ENCODE data around the gene DNMBP. TPM values are rescaled to one million over a fixed set of nuclear protein-coding genes. Genes with fewer than 3 reads are reported as not detected.

Gene DNMBP
- total RNA-seq, 1 donor from 2014 or later, result 2.3 TPM

- intact Hi-C loops (cut with micrococcal nuclease), result no loop called here
Measured at GRCh38 chr10:99836711-99837110, 173.0 kb downstream of the DNMBP start.

DNA sequence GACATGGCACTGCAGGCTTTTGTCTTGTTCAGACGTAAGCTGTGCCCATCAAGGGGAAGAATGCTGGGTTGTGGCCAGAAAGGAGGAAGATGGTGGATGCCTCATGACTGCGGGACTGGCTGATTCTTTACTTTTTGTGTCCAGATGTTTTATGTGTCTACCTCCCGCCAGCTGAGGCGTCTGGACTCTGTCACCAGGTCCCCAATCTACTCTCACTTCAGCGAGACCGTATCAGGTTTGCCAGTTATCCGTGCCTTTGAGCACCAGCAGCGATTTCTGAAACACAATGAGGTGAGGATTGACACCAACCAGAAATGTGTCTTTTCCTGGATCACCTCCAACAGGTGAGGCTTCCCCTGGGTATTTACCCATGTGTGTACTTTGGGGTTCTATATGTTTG is 173.8 kb downstream of the DNMBP start:
- intact Hi-C loops (cut with micrococcal nuclease), result no loop called here

- intact Hi-C loops (cut with micrococcal nuclease), result no loop called here
Measured at GRCh38 chr10:99834410-99834809, 175.3 kb downstream of the DNMBP start.

- intact Hi-C loops (cut with micrococcal nuclease), result no loop called here
Measured at GRCh38 chr10:99832439-99832838, 177.3 kb downstream of the DNMBP start.

- intact Hi-C loops (cut with micrococcal nuclease), result no loop called here
Measured at GRCh38 chr10:99828464-99828863, 181.3 kb downstream of the DNMBP start.

GRCh38 chr10:99827936-99828335 is 181.8 kb downstream of the DNMBP start:
- intact Hi-C loops (cut with micrococcal nuclease), result no loop called here

Other genes with a start within 250 kb of the DNMBP start
- 1.9 and 2.2 TPM in 2 replicates for gene ABCC2, start 227.3 kb downstream of the DNMBP start, total RNA-seq
- gene CPN1, start 71.9 kb upstream of the DNMBP start, total RNA-seq, result not detected in 2 replicates
- gene ERLIN1, start 176.1 kb upstream of the DNMBP start, total RNA-seq, result 14.1 and 17.2 TPM in 2 replicates
- 29.7 and 30.3 TPM in 2 replicates for gene CHUK, start 219.6 kb upstream of the DNMBP start, total RNA-seq

Measured in T-helper 1 cell treated with Interleukin-12 subunit alpha and Interleukin-12 subunit beta and Interleukin-4 antibody, amounts not matched to agents 30 ng/mL and 1 ng/mL, for 36 hours (primary cell).